ENCODE data around the gene CYP2U1.

Gene CYP2U1

DNA sequence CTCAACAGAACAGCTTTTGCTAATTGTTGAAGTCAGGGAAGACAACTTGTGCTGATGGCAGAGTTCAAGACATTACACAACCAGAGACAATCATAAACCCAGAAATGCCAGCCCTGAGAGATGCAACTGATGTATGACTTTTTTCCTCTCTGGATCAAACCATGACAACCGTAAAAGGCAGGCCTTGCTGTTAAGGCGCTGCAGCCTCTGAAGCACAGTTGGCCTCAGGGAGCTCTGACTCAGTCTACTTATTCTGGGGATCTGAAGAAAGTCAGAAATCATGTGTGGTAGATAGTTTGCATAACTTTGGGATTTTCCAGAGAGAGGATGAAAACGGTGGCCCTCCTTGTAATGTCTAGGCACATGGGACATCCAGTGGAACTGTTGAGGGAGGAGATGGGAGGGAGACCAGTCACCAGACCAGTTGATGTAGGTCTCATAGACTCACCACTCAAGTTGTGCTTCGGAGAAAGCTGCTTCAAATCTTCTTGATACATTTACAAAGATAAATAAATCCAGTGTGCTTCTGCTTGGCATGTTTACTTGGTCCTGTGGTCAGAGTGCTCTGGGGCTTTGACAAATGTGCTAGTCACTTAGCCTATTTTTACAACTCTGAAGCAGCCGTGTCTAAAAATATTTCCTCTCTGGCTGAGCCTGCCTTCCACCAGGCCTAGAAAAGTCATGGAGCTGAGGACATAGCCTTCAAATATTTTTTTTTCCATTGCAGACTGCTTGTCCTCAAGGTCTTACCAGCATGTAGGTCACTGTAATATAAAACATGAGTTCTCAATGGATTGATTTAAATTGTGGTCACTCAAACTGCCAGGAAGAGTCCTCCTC lies 65.8 kb downstream of the CYP2U1 start:
- TF ChIP-seq, protein P1, sequence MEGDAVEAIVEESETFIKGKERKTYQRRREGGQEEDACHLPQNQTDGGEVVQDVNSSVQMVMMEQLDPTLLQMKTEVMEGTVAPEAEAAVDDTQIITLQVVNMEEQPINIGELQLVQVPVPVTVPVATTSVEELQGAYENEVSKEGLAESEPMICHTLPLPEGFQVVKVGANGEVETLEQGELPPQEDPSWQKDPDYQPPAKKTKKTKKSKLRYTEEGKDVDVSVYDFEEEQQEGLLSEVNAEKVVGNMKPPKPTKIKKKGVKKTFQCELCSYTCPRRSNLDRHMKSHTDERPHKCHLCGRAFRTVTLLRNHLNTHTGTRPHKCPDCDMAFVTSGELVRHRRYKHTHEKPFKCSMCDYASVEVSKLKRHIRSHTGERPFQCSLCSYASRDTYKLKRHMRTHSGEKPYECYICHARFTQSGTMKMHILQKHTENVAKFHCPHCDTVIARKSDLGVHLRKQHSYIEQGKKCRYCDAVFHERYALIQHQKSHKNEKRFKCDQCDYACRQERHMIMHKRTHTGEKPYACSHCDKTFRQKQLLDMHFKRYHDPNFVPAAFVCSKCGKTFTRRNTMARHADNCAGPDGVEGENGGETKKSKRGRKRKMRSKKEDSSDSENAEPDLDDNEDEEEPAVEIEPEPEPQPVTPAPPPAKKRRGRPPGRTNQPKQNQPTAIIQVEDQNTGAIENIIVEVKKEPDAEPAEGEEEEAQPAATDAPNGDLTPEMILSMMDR (conservative IDR thresholded peaks at IDR 0.05; ENCODE audit: low read depth, low read length): no peak
- DNase-seq (ENCODE audit: low read depth): no peak
- no peak overlapping the region for H3K4me3 ChIP-seq (ENCODE audit: low read length)

DNA sequence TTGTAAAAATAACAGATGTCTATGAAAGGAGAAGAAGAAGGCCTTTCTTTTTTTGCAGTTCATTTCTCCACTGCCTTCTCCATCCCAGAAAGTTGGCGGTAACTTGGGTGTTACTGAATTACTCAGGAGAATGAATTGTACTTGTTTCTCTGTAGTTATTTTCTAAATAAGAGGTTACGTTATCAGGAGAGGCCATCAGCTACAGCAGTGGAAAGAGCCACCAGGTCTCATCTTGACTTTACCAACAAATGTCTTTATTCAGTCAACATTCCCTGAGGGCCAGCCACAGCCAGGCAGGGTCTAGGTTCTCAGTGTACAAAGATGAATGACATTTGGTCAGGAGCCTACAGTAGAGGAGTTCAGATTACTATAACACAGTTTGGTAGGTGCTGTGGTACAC lies 66.4 kb downstream of the CYP2U1 start:
- TF ChIP-seq, protein P1 (conservative IDR thresholded peaks at IDR 0.05; ENCODE audit: low read depth, low read length): no peak
- no peak overlapping the region for H3K4me3 ChIP-seq (ENCODE audit: low read length)
- DNase-seq (ENCODE audit: low read depth): no peak

DNA sequence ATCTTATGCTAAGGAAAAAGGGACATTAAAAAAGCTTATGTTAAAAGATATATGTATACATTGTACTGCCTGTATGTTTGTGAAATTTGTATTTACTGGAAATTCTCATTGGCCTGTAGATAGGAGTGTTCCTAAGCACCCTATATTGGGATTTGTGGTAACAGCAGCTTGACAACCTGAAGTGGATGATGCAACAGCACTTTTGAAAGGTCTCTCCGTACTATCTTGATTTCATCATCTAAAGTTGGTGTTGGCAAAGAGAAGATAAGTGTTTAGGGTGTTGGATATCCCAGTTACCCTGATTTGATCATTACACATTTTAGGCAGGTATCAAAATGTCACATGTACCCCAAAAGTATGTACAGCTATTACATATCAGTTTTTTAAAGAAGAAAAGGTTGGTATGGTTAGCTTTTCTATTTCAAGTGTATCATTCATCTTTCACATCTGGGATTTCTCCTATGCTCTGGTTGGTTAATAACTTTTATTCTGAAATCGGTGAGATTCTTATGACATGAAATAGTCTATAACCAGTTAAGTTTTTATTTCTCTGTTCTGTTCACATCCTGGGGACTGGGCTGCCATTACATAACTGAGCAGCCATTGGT lies 68.7 kb downstream of the CYP2U1 start:
- no peak for DNase-seq (ENCODE audit: low read depth)
- TF ChIP-seq, protein P1 (conservative IDR thresholded peaks at IDR 0.05; ENCODE audit: low read depth, low read length): no peak
- H3K4me3 ChIP-seq (ENCODE audit: low read length): no peak overlapping the region

DNA sequence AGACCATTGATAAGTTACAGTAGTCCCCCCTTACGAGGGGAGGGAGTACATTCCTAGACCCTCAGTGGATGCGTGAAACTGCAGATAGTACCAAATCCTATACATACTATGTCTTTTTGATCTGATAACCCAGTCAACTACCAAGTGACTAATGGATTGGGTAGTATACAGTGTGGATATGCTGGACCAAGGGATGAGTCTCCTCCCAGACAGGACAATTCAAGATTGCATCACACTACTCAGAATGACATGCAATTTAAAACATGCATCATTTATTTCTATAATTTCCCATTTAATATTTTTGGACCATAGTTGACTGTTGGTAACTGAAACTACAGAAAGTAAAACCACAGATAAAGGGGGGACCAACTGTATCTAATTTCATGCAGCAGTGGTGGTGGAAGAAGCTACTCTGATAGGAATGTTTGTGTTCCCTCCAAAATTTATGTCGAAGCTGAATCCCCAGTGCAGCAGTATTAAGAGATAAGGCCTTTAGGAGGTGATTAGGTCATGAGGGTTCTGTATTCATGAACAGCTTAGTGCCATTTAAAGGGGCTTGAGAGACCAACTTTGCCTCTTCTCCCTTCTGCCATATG lies 70.3 kb downstream of the CYP2U1 start:
- TF ChIP-seq, protein P1 (conservative IDR thresholded peaks at IDR 0.05; ENCODE audit: low read depth, low read length): no peak
- DNase-seq (ENCODE audit: low read depth): no peak
- H3K4me3 ChIP-seq (ENCODE audit: low read length): no peak overlapping the region
